ENCODE measurements around the gene TXNL1.
"Not testable (repeated sequence)": the region's sequence is repeated elsewhere in the genome, so short reads cannot be mapped to it uniquely, and the experiment has no call there.

TXNL1 gene

GRCh38 chr18:56638232-56639103 lies at the start of gene TXNL1:
TSS of gene TXNL1 (minus strand) at chr18:56638592. CDS start at chr18:56638440, 152 bp downstream.
- FAIRE-seq = no peak

GRCh38 chr18:56684277-56684676 lies 45.9 kb upstream of the TXNL1 start:
- no peak for FAIRE-seq

DNA sequence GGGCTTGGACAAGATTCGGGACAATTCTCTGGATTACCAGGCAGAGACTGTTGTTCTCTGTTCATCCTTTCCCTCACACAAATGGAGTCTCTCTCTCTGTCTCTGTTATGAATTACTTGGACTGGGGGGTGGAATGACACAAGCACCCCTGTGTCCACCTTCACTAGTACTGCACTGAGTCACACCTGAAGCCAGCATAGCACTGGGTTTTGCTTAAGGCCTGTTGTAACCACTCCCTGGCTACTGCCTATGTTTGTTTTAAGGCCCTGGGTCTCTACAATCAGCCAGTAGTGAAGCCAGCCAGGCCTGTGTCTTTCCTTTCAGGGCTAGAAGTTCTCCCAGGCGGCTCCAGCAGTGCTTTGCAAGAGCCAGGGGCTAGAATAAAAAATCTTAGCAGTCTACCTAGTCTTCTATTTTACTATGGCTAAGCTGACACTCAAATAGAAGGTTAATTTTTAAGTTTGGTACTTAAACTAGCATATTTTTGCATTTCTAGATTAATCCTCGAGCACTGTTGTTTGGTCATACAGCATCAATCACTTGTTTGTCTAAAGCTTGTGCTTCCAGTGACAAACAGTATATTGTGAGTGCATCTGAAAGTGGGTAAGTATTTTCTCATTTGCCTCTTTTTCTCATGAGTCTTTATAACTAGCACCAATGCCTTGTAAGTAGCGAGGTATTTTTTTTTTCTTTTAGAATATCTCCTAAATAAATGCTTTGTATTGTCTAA lies 40.6 kb upstream of the TXNL1 start:
- no peak for FAIRE-seq

DNA sequence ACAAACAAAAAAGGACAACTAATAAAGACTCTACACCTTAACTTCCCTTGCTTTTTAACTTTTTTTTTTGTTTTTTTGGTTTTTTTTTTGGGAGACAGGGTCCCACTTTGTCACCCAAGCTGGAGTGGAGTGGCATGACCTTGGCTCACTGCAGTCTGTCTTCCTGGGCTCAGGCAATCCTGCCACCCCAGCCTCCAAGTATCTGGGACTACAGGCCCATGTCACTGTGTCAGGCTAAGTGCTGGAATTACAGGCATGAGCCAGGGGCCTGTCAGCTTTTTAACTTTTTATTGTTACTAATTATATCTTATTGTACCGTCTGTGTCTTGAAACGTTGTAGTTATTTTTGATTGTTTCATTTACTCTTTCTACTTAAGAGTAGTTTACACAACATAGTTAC lies 38.2 kb upstream of the TXNL1 start:
- no peak for FAIRE-seq

DNA sequence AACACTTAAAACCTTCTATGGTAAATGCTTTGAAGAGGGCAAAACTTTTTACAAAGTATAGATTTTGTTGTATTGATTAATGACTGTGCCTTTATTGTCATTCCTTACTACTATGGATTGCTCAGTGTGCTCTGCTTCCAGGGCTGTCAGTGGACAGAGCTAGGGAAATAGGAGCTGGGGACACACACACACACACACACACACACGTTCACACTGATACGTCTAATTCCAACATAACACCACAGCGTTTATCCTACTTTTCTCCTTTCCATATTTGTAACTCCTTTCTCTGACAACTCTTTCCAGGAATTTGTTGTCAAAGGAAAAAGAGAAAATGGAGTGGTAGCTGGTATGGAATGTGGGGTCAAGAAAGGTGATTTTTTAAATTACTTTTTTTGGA lies 34.6 kb upstream of the TXNL1 start:
- no peak for FAIRE-seq

GRCh38 chr18:56672391-56672790 lies 34.0 kb upstream of the TXNL1 start:
- FAIRE-seq = no peak

DNA sequence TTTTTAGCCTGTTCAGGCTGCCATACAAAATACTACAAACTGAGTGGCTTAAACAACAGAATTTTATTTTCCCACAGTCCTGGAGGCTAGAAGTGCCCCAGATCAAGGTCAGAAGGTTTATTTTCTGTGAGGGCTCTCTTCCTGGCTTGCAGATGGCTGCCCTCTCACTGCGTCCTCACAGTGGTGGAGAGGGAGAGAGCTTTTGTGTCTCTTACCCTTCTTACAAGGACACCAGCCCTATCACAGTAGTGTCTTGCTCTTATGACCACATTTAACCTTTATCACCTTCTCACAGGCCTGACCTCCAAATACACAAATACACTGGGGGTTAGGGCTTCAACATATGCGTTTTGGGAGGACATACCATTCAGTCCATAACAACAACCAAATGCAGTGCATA lies 24.5 kb upstream of the TXNL1 start:
- FAIRE-seq = no peak

GRCh38 chr18:56662502-56662901 lies 24.1 kb upstream of the TXNL1 start:
- FAIRE-seq = no peak

DNA sequence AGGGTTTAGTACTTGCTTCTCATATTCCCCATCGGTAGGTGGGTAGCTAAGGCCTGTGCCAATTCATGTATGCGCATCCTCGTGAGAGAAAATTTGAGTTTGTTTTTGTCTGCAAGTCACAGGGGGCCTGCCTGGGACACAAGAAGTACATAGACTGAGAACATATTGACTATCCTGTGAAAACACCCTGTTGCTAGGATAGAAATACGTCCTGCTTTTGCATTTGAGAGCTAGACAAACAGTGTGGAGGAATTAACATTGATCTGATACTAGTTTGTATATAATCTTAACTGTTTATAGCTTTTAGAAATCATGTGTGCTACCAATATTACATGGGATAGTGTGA lies 23.6 kb upstream of the TXNL1 start:
- FAIRE-seq = no peak

GRCh38 chr18:56661360-56662062 lies 23.1 kb upstream of the TXNL1 start:
- FAIRE-seq = peak; percentile 14

DNA sequence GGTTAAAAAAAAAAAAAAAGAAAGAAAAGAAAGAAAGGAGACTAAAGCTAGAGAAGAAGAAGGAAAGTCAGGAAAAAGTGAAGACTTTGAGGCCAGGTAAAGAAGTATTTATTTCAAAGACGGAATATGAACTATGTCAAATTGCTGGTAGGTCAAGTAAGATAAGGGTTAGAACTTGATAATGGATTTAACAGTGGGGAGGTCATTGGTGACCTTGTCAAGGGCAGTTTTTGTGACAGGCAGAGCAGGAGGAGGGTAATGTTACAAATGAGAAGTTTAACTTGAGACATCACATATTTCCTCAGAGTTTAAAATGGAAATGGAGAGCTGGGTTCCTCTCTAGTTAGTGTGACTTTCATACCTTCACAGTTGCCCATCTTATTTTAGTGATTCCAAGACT lies 22.3 kb upstream of the TXNL1 start:
- FAIRE-seq = no peak

- no peak for FAIRE-seq
These were observed 20.7 kb upstream of the TXNL1 start for GRCh38 chr18:56659111-56659510.

DNA sequence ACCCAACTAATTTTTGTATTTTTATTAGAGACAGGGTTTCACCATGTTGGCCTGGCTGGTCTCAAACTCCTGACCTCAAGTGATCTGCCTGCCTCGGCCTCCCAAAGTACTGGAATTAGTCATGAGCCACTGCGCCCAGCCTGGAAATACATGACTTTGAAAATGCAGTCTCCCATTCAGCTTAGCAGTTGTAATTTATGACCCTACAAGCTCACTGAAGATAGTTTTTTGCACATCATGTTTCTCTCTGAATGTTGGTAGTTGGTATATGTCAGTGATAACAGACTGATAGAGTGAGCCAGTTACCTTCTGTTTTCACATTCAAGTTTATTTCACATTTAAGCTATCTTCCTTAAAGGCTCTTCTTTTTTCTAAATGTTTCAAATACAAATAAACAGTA lies 19.9 kb upstream of the TXNL1 start:
- FAIRE-seq = no peak

GRCh38 chr18:56654280-56654679 lies 15.9 kb upstream of the TXNL1 start:
- FAIRE-seq = not testable (repeated sequence)

GRCh38 chr18:56652802-56653201 lies 14.4 kb upstream of the TXNL1 start:
- no peak for FAIRE-seq

- no peak for FAIRE-seq
These were observed 13.3 kb upstream of the TXNL1 start for GRCh38 chr18:56651771-56652092.

DNA sequence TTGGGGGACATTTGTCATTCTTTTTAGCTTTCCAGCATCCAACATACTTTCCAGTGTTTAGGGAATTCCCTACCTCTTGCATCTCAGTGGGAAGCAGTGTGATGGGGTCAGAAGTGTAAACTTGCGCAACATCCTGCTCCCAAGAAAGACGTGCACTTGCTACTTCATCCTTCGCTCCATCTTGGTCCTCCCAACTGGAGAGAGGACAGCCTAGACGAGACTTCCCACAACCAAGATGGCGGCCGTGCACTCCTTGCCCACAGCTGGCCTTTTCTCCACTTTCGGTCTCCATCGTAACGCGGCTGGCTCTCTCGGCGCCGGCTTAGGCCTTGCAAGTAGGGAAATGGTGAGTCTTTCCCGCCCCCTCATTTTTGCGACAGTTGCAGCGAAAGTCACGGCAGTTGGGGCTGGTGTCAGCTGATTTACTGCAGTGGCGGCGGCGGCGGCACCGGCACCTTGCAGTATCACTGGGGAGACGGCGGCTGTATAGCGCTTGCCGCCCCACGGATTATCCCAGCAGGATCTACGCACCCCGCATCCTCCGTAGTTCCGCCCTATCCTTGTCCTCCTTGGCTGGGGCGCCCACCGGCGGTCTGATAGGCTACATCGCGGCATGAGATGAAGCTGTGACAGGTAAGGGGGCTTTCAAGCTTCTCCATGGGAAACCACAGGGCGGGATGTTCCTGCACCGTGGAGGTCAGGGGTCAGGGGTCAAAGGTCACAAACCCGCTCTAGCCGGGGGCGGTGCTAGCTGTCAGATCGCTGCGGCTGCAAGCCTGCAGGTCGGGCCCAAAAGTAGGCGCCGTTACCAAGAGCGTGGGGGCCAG lies 12.8 kb upstream of the TXNL1 start, which contains the start of gene WDR7:
TSS of gene WDR7 (plus strand) at position 416 of the 827 bp plus-strand sequence. CDS start 21,157 bp downstream, outside the sequence.
- FAIRE-seq = peak; percentile 85

- FAIRE-seq = no peak
These were observed 11.6 kb upstream of the TXNL1 start for GRCh38 chr18:56649996-56650395.

DNA sequence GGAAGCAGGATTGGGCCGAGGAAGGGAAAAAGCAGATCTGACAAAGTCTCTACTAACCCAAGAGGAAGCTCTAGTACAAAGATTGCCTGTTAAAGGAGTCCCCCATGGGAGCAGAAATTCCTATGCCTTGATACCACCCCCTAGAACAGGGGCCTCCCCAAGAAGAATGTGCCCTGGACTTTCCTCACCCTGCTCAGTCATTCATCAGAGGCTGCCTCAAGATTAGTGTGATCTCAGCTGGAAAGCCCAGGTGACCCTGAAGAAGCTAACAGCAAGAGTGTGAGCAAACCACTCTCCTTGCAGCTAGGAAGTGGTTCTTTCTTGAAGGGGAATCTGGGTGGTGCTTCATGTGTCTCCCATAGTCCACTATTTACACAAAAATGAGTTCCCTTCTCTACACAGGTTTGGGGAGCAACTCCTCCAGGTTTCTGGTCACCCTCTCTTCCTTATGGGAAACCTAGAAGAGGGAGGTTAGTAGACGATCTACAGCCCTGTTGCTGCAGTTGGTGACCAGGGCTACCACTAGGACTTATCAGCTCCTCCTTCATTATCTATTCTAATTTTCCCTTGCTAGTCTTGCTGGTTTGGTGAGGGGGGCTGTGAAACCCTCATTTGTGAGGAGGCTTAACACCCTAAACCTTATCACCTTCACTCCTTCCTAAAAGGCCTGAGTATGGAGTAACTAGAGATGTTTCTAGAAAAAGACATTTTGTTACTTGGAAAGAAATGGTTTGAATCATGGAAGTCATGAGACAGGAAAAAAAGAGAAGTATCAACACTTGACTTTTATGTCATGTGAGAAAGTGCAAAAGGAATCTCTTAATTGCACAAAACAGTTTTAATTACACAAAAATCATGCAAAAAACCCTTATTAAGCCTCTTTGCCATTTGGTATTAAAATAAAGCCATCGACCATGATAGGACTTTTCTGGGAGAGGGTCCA lies 9.8 kb upstream of the TXNL1 start:
- no peak for FAIRE-seq

DNA sequence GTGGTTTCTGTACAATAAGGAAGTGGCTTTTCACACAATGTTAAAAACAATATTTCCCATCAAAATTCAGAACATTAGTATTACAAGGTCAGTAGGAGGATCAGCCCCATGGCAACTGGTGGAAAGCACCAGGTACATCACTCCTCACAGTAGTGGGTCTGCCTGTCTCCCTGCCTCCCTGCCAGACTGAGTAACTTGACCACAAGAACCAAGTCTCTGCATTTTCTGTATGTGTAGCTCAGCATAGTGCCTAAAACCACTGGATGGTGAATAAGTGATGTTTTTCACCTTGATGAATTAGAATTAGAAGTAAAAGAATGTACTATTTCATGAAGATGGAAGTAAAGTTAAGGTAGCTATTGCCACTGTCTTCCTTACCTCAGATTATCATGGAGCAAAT lies 8.7 kb upstream of the TXNL1 start:
- FAIRE-seq = no peak

DNA sequence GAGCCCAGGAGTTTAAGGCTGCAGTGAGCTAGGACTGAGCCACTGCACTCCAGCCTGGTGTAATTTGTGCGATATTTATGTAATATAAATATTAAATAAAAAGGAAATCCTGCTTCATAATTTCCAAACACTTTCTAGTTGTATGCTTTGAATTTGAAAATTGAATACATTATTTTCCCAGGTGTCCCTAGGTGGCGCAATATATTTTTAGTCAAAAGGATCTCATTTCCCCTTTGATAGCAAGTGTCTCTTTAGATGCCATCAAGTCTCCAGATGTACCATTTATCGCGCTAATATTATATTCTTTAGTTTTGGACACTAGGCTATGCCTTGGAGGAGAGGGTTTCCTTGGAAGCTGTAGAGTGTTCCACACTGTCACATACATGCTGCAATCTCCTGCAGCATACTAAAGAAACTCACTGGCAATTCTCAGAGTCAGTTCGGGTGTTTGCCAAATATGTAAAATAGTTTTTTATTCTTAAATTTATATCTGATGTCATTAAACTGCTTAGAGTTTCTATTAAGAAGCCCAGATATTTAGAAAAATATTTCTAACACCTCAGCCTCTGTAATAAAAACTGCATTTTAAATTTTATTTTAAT lies 7.1 kb upstream of the TXNL1 start:
- FAIRE-seq = no peak
